HCT116 (cell line): ENCODE data around the gene TLE3. TPM values are rescaled to one million over a fixed set of nuclear protein-coding genes. Genes with fewer than 3 reads are reported as not detected.

Experiments
- ATAC-seq: fragments of 200-7000 bp; cut with Tn5 transposase; 2 replicates; pipeline ENCODE4 v1.9.1; 2020; ENCODE audit warnings: mild to moderate bottlenecking, moderate library complexity
- BruUV-seq: library from RNA; stranded (reverse); fragments of 400-500 nt; replicated peaks from 2 replicates; lab custom pipeline; 2021; lab: Mats Ljungman, UMichigan
- CTCF ChIA-PET: fragments of 300-600 bp; sonication (Branson Sonifier 250); formaldehyde crosslinking; loops from one replicate; lab custom pipeline; 2021; ENCODE audit warnings: antibody characterized with exemption; lab: Charles Lee
- POLR2A ChIA-PET: fragments of 300-600, 350-600 bp; sonication (Branson Sonifier 250); formaldehyde crosslinking; loops from one replicate; lab custom pipeline; 2021; ENCODE audit warnings: antibody characterized with exemption; lab: Charles Lee
- RAD21 ChIA-PET, 2 experiments: fragments of 300-600 bp; sonication (Branson Sonifier 250); formaldehyde crosslinking; loops; one replicate each; lab custom pipeline; 2023; ENCODE audit warnings: low total read pairs in 2 of 2; ENCODE audit not compliant: uncharacterized antibody in 2 of 2, unreplicated experiment in 2 of 2, low non-redundant PET in 1 of 2; lab: Charles Lee
- DNase-seq: peaks from one replicate; pipeline ENCODE4 v3.0.0-alpha.2; 2010; ENCODE audit warnings: low read depth, low spot score
- H2AFZ ChIP-seq: fragments of 200-600 bp; shearing (Covaris generic), sonication (generic); 2 replicates; pipeline ENCODE4 v1.6.1; 2017; ENCODE audit warnings: low read depth, mixed run types, mixed read lengths, antibody characterized with exemption, low read length; ENCODE audit not compliant: poor library complexity, severe bottlenecking
- H3K27ac ChIP-seq: 2 replicates; pipeline ENCODE4 v1.5.1; 2012; ENCODE audit warnings: low read depth, low read length
- H3K27me3 ChIP-seq: fragments of 200-600 bp; sonication (generic); 2 replicates; pipeline ENCODE4 v1.6.1; 2016; ENCODE audit warnings: mixed run types, low read length, mixed read lengths; ENCODE audit not compliant: insufficient read depth
- H3K36me3 ChIP-seq, 2 experiments: fragments of 200-500 bp in 1 of 2; fragments of 200-600 bp in 1 of 2; sonication (Bioruptor generic) in 1 of 2; sonication (generic) in 1 of 2; 2 replicates each; pipeline versions ENCODE4 v1.5.1 to v1.6.1; 2014 to 2016; ENCODE audit warnings: low read length in 2 of 2, inconsistent platforms in 1 of 2, mixed read lengths in 1 of 2, mixed run types in 1 of 2; ENCODE audit not compliant: insufficient read depth in 2 of 2, control insufficient read depth in 1 of 2
- H3K4me1 ChIP-seq, 2 experiments: fragments of 200-600 bp in 1 of 2; sonication (generic) in 1 of 2; 2 replicates each; pipeline versions ENCODE4 v1.5.1 to v1.6.1; 2012 to 2017; ENCODE audit warnings: low read length in 2 of 2, inconsistent platforms in 1 of 2, mild to moderate bottlenecking in 1 of 2, mixed read lengths in 1 of 2, mixed run types in 1 of 2, moderate library complexity in 1 of 2; ENCODE audit not compliant: insufficient read depth in 2 of 2, control insufficient read depth in 1 of 2
- H3K4me2 ChIP-seq: fragments of 200-600 bp; sonication (generic); 2 replicates; pipeline ENCODE4 v1.6.1; 2017; ENCODE audit warnings: mixed run types, low read length, mixed read lengths
- H3K4me3 ChIP-seq, 2 experiments: fragments of 200-600 bp in 1 of 2; sonication (generic) in 1 of 2; replicated peaks in 1 of 2; 2 replicates each; pipeline ENCODE4 v1.5.1; 2011 to 2016; ENCODE audit warnings: low read length in 2 of 2, control low read depth in 1 of 2, low read depth in 1 of 2, mild to moderate bottlenecking in 1 of 2, mixed read lengths in 1 of 2, mixed run types in 1 of 2
- H3K79me2 ChIP-seq: fragments of 200-600 bp; sonication (generic); 2 replicates; pipeline ENCODE4 v1.6.1; 2017; ENCODE audit warnings: mild to moderate bottlenecking, mixed run types, low read length, moderate library complexity, mixed read lengths; ENCODE audit not compliant: insufficient read depth
- H3K9ac ChIP-seq: fragments of 200-600 bp; sonication (generic); 2 replicates; pipeline ENCODE4 v1.6.1; 2016; ENCODE audit warnings: low read length, mixed read lengths
- H3K9me2 ChIP-seq: fragments of 200-600 bp; sonication (generic), shearing (Covaris generic); 2 replicates; pipeline ENCODE4 v1.6.1; 2017; ENCODE audit warnings: mixed run types, mild to moderate bottlenecking, moderate library complexity; ENCODE audit not compliant: insufficient read depth
- H3K9me3 ChIP-seq, 2 experiments: fragments of 200-500 bp in 1 of 2; fragments of 200-600 bp in 1 of 2; sonication (Bioruptor generic) in 1 of 2; sonication (generic) in 1 of 2; 2 replicates each; pipeline ENCODE4 v1.6.1; 2014 to 2017; ENCODE audit warnings: low read length in 2 of 2, mixed read lengths in 2 of 2, inconsistent platforms in 1 of 2, low read depth in 1 of 2, mild to moderate bottlenecking in 1 of 2, mixed run types in 1 of 2, moderate library complexity in 1 of 2; ENCODE audit not compliant: control insufficient read depth in 1 of 2, insufficient read depth in 1 of 2
- H4K20me1 ChIP-seq: fragments of 200-600 bp; sonication (generic), shearing (Covaris generic); 2 replicates; pipeline ENCODE4 v1.6.1; 2017; ENCODE audit warnings: mixed run types, mild to moderate bottlenecking, moderate library complexity; ENCODE audit not compliant: insufficient read depth
- CBX3 ChIP-seq: IDR thresholded peaks from 2 replicates; pipeline ENCODE4 v1.6.1; 2012; ENCODE audit warnings: low read depth
- CTCF ChIP-seq, 3 experiments: fragments of 200-600 bp in 1 of 3; sonication (generic) in 1 of 3; IDR thresholded peaks in 2 of 3; conservative IDR thresholded peaks in 1 of 3; 2 replicates each; pipeline ENCODE4 v1.5.1; 2012 to 2017; ENCODE audit warnings: low read depth in 2 of 3, low read length in 2 of 3, antibody characterized with exemption in 1 of 3, borderline replicate concordance in 1 of 3, control low read depth in 1 of 3, mild to moderate bottlenecking in 1 of 3, mixed read lengths in 1 of 3, mixed run types in 1 of 3, moderate library complexity in 1 of 3; ENCODE audit not compliant: insufficient read depth in 1 of 3
- EGR1 ChIP-seq: IDR thresholded peaks from 2 replicates; pipeline ENCODE4 v1.6.1; 2012; ENCODE audit warnings: low read depth
- ELF1 ChIP-seq: IDR thresholded peaks from 2 replicates; pipeline ENCODE4 v1.6.1; 2012; ENCODE audit warnings: low read depth, borderline replicate concordance
- FOSL1 ChIP-seq: IDR thresholded peaks from 2 replicates; pipeline ENCODE4 v1.6.1; 2012; ENCODE audit warnings: low read depth
- MAX ChIP-seq: IDR thresholded peaks from 2 replicates; pipeline ENCODE4 v1.6.1; 2012
- POLR2A ChIP-seq: IDR thresholded peaks from 2 replicates; pipeline ENCODE4 v1.7.0; 2011; ENCODE audit warnings: borderline replicate concordance; ENCODE audit not compliant: insufficient read depth, insufficient read length; ENCODE audit errors: extremely low read depth
- SIN3A ChIP-seq: IDR thresholded peaks from 2 replicates; pipeline ENCODE4 v1.6.1; 2012; ENCODE audit warnings: low read depth
- SP1 ChIP-seq: IDR thresholded peaks from 2 replicates; pipeline ENCODE4 v1.6.1; 2012; ENCODE audit warnings: low read depth
- SRF ChIP-seq: IDR thresholded peaks from 2 replicates; pipeline ENCODE4 v1.6.1; 2012; ENCODE audit warnings: low read depth
- ZFX ChIP-seq: fragments of 450-650 bp; IDR thresholded peaks from 2 replicates; pipeline ENCODE4 v1.6.1; 2017
- intact Hi-C: fragments of 100-400 bp; cut with micrococcal nuclease; formaldehyde crosslinking; loops from 2 replicates; pipeline ENCODE4 v1.10.0; 2022
- total RNA-seq: library from RNA; stranded (reverse); gene quantifications from one replicate; pipeline ENCODE4 v1.2.1, GENCODE V29; 2021; ENCODE audit not compliant: unreplicated experiment
- TF ChIP-seq, protein P1 (sequence below): IDR thresholded peaks from 2 replicates; pipeline ENCODE4 v1.6.1; 2012; ENCODE audit warnings: low read depth
- TF ChIP-seq, protein P2 (sequence below): IDR thresholded peaks from 2 replicates; pipeline ENCODE4 v1.6.1; 2011; ENCODE audit warnings: mild to moderate bottlenecking, low read length, moderate library complexity; ENCODE audit not compliant: insufficient replicate concordance; ENCODE audit errors: extremely low read depth

The TLE3 gene
- total RNA-seq, 1 experiment from 2014 or later: 53.9 TPM

DNA sequence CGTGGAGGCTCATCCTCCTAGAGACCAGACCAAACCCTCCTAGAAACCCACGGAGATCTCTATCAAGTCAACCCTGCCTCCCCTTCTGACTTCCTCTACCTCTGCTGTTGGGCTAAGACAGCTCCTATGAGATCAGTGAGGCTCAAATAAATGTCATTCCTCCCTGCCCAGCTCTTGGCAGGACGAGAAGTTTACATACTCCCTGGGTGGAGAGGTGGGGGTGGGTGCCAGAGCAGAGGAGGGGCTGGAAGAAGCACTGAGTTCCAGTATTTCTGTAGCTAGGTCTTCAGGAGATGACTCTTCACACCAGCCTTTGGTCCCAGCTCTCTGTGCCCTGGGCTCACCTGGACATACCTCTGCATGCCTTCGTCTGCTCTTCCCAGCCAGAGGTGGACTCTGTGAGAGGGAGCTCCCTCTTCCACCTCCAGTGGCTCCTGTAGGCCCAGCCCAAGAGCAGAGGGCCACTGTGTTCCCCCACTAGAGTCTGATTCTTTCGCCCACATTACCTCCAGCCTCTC lies 42.4 kb upstream of the TLE3 start:
- Histone ChIP-seq H3K27ac (no peak overlapping the region), H3K4me1 (no peaks in the 10 kb centered on the region), H3K36me3 (no peaks in the 10 kb centered on the region), H3K9me2 (no peaks in the 10 kb centered on the region), H3K9me3 (no peaks in the 10 kb centered on the region), H3K9ac (no peak overlapping the region), H3K4me2 (no peak overlapping the region), H3K4me3 (no peak overlapping the region), H3K27me3 (peaks cover 9% of the 10 kb centered on the region), H2AFZ (no peak overlapping the region), H3K79me2 (no peaks in the 10 kb centered on the region), H4K20me1 (no peaks in the 10 kb centered on the region)
- ATAC-seq: no peak
- CTCF ChIA-PET: no interaction called here
- RAD21 ChIA-PET: interaction anchor here in 1 of 2 experiments (0.9 kb wide), 1 partner anchor 69 kb away, joined by 3 read pairs; no protein-coding TSS in a partner anchor
- BruUV-seq: no TSS peak
- POLR2A ChIA-PET: no interaction called here
- intact Hi-C loops: no loop called here
- no peak for DNase-seq
- TF ChIP-seq SRF (no peak), POLR2A (no peak), CBX3 (no peak), EGR1 (no peak)
- TF ChIP-seq, all 23 proteins: peak for 0

DNA sequence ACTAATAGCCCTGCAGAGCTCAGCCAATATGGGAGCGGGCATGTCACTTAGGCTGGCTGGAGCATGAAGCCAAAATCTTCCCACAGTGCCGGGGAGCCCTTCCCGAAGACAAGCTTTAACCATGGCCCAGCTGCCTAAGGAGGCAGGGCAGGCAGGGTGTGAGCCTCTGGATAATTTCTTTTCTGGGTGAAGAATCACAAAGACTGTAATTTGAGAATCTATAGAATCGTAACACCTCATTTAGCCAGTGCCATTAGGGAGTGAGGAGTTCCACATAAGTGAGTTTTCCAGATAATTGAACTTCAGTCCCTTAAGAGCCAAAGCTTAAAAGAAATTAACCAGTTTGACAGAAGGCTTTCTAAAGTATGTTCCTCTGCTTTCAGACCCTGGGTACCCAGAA lies 40.2 kb upstream of the TLE3 start:
- CTCF ChIA-PET: no interaction called here
- TF ChIP-seq ELF1: no peak
- TF ChIP-seq, protein P1, sequence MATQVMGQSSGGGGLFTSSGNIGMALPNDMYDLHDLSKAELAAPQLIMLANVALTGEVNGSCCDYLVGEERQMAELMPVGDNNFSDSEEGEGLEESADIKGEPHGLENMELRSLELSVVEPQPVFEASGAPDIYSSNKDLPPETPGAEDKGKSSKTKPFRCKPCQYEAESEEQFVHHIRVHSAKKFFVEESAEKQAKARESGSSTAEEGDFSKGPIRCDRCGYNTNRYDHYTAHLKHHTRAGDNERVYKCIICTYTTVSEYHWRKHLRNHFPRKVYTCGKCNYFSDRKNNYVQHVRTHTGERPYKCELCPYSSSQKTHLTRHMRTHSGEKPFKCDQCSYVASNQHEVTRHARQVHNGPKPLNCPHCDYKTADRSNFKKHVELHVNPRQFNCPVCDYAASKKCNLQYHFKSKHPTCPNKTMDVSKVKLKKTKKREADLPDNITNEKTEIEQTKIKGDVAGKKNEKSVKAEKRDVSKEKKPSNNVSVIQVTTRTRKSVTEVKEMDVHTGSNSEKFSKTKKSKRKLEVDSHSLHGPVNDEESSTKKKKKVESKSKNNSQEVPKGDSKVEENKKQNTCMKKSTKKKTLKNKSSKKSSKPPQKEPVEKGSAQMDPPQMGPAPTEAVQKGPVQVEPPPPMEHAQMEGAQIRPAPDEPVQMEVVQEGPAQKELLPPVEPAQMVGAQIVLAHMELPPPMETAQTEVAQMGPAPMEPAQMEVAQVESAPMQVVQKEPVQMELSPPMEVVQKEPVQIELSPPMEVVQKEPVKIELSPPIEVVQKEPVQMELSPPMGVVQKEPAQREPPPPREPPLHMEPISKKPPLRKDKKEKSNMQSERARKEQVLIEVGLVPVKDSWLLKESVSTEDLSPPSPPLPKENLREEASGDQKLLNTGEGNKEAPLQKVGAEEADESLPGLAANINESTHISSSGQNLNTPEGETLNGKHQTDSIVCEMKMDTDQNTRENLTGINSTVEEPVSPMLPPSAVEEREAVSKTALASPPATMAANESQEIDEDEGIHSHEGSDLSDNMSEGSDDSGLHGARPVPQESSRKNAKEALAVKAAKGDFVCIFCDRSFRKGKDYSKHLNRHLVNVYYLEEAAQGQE: no peak
- TF ChIP-seq SIN3A: no peak
- TF ChIP-seq ZFX: no peak
- no peak for TF ChIP-seq MAX
- no peak for TF ChIP-seq SRF
- TF ChIP-seq, protein P2, sequence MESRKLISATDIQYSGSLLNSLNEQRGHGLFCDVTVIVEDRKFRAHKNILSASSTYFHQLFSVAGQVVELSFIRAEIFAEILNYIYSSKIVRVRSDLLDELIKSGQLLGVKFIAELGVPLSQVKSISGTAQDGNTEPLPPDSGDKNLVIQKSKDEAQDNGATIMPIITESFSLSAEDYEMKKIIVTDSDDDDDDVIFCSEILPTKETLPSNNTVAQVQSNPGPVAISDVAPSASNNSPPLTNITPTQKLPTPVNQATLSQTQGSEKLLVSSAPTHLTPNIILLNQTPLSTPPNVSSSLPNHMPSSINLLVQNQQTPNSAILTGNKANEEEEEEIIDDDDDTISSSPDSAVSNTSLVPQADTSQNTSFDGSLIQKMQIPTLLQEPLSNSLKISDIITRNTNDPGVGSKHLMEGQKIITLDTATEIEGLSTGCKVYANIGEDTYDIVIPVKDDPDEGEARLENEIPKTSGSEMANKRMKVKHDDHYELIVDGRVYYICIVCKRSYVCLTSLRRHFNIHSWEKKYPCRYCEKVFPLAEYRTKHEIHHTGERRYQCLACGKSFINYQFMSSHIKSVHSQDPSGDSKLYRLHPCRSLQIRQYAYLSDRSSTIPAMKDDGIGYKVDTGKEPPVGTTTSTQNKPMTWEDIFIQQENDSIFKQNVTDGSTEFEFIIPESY: no peak
- TF ChIP-seq EGR1: no peak
- TF ChIP-seq FOSL1: no peak
- no peak for TF ChIP-seq CTCF (IDR thresholded peaks at IDR 0.05 in 2 of 3, conservative IDR thresholded peaks at IDR 0.05 in 1 of 3; ENCODE audit: borderline replicate concordance in 1 of 3, insufficient read depth in 1 of 3, low read depth in 2 of 3, low read length in 2 of 3)
- TF ChIP-seq CBX3: no peak
- no peak for TF ChIP-seq SP1

More for the DNA sequence above, 40.2 kb upstream of the TLE3 start:
- ChIA-PET POLR2A (no interaction called here), RAD21 (no interaction called here)
- ATAC-seq: no peak
- Histone ChIP-seq H3K9me2 (no peaks in the 10 kb centered on the region), H3K4me2 (no peak overlapping the region), H4K20me1 (no peaks in the 10 kb centered on the region), H2AFZ (no peak overlapping the region), H3K4me3 (no peak overlapping the region), H3K27ac (no peak overlapping the region), H3K27me3 (peaks cover 9% of the 10 kb centered on the region; the same call in 1 of the 2 replicates), H3K36me3 (no peaks in the 10 kb centered on the region), H3K9ac (no peak overlapping the region), H3K4me1 (no peaks in the 10 kb centered on the region), H3K9me3 (no peaks in the 10 kb centered on the region), H3K79me2 (no peaks in the 10 kb centered on the region)
- intact Hi-C loops: no loop called here
- BruUV-seq: no TSS peak
- DNase-seq: no peak
